HG03571 (cell line): ENCODE data around the gene TSFM.

Experiments
- ATAC-seq: cut with Tn5 transposase; IDR thresholded peaks from one replicate; pipeline ENCODE4 v1.9.1; 2021; ENCODE audit not compliant: unreplicated experiment

The TSFM gene

GRCh38 chr12:57777911-57778310, 4.7 kb upstream of the TSFM start:
- ATAC-seq, result no peak

DNA sequence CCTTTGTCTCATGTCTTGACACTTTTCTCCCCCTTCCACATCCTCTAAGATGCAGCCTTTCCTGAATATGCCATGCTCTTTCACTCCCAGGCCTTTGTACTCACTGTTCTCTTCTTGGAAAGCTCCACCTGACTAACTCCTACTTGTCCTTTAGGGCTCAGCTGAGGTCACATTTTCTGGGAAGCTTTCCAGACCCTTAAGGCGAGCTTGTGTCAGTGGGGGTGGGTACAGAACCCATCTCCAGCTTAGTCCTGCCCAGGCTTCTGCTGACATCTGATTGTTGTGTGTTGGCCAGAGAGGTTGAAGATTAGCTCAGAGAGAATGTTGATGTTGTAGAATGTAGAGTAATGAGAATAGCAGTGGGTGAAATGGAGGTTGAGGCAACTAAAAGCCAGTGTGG, 2.9 kb upstream of the TSFM start:
- no peak for ATAC-seq

GRCh38 chr12:57780284-57780897, 2.2 kb upstream of the TSFM start:
- ATAC-seq, result no peak

DNA sequence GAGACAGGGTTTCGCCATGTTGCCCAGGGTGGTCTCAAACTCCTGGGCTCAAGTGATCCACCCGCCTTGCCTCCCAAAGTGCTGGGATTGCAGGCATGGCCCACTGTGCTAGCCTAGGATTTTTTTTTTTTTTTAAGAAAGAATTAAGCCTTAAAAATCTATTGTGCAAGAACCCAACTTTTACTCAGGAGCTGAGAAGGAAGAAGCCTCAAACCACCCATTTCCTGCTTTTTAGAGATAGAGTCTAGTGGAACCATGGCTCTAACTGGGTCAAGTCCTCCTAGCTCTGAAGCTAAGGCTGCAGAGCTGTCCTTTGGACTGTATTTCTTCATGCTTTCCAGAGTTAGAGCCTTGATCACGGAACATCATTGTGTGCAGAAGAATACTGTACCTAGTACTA, 1.3 kb upstream of the TSFM start:
- no peak for ATAC-seq

GRCh38 chr12:57781801-57782200, 786 bp upstream of the TSFM start:
- ATAC-seq, result no peak

GRCh38 chr12:57782243-57782607, 362 bp upstream of the TSFM start:
- no peak for ATAC-seq

DNA sequence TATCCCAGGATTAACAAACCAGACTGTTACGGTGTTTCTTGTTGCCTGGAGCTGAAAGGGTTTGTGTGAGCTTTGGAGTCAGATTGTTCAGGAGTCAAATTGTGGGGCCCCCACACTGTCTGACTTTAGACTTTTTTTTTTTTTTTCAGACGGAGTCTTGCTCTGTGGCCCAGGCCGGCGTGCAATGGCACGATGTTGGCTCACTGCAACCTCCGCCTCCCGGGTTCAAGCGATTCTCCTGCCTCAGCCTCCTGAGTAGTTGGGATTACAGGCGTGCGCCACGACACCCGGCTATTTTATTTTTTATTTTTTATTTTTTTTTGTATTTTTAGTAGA, 847 bp downstream of the TSFM start:
- ATAC-seq, result no peak

GRCh38 chr12:57783861-57784260, 1.3 kb downstream of the TSFM start:
- no peak for ATAC-seq

DNA sequence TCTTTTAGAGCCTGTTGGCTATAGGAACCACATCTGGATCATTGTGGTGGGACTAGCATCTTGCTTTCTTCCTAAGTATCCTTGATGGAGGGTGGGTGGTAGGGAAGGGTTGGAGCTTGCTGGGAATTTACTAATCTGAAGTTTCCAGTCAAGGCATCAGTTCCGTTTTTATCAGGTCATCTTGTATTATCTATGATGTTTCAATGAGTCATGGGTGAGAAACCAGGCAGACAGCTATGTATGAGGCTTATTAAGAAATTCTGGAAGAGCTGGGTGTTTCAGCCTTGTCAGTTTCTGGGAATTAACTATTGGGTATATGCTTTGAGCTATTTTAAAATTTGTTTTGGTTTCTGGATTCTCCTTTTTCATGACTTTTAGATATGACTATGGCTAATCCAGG, 11.3 kb downstream of the TSFM start:
- ATAC-seq, result no peak

DNA sequence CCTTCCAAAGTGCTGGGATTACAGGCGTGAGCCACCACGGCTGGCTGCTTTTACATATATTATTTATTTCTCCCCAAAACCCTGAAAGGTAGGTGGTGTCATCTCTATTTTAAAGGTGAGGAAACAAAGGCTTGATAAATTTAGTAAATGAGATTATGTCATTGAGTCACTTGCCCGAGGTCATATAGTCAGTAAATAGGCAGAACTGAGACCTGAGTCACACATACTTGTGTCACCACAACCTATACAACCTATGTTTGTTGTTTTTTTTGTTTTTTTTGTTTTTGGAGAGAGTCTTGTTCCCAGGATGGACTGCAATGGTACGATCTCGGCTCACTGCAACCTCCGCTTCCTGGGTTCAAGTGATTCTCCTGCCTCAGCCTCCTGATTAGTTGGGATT, 12.8 kb downstream of the TSFM start:
- no peak for ATAC-seq

- no peak for ATAC-seq
Observed at GRCh38 chr12:57796996-57797395, 14.4 kb downstream of the TSFM start.

DNA sequence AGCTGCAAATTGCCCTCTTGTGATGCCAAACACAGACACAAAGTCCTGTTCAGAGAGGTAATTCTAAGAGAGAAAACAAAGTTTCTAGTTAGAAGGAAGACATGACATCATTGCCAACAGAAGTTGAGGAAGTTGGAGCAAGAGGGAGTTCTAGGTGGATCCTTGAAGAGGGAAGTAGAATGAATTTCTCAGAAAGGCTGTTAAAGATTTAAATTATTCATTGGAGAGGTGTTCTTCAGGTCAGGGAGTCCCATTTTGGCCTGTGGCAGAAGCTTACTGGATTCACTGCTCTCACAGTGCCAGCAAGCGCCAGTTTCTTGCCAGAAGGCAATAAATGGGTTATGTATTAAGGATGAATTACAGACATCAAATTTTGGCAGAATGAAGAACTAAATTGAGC, 15.3 kb downstream of the TSFM start:
- no peak for ATAC-seq

DNA sequence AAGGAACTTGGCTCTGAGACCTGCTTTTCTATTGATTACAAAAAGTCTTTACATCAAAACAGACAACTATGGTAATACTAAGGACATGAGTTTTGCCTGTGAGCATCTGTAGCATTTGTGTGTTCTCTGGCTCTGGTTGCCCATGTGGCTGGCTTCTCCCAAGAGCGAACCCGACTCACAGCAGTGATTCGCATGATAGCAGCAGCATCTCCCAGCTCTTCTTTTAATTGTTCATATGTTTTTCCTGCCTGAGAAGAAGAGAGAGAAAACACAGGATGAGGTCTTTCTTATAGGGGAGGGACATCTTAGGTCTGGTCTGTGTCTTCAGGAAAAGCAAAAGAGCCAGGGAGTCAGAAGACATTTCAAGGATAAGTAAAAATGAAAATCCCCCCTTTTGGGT, 18.4 kb downstream of the TSFM start:
- no peak for ATAC-seq

DNA sequence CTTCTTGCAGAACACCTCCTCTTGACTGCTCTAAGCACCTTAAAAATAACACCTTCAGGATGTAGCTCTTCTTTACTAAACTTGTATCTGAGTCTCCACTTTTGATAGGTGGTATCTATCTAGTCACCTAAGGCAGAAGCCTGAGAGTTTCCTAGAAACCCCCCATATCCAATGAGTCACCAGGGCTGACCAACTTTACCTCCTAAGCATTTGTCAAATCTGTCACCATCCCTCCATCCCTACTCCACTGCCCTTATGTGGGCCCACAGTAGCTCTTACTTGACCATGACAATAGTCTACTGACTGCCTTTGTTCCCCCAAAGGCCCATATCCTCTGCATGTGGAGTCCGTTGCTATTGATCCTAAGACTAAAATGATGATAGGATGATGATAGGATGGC, 20.0 kb downstream of the TSFM start:
- ATAC-seq, result no peak

DNA sequence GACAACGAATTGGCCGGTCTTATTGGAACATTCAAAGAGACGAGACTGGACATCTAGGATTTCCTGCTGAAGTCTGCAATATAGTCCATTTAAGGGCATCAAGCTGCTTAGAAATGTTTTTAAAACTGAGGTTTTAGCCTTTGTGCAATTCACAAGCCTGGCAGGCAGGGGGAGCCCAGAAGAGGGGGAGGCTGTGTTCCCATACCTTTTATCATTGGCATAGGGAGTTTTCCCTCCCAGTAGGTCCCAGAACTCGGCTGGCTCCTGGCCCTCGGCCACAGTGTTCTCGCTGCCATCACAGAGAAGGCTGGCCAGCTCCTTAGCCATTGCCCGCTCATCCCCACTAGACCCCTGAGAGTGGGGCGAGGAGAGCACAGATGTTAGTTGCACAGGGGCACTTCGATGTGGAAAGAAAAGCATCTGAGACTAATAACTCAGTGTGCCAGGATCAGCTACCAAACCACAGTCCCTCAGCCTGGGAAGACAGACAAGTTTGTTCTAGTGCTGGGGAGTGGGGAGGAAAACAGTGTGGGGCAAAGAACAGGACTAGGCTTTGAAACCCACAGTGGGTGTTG, 20.8 kb downstream of the TSFM start:
- no peak for ATAC-seq

DNA sequence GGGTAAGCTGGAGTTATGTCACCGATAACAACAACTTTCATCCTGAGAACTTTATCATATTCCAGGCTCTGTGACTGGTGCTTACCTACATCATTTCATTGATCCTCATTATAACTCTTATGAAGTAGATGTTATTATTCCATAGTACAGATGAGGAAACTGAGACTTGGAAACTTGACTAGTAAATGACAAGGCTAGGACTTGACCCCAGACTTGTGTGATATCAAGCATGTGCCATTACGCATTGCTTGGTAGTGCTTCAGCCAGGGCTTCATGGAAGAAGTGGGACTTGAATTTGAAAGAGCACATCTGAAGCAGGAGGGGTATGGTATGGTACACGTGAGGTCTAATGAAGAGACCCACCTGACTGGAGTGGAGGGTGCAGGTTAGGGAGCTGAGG, 24.1 kb downstream of the TSFM start:
- no peak for ATAC-seq

- ATAC-seq, result no peak
Observed at GRCh38 chr12:57807285-57807684, 24.7 kb downstream of the TSFM start.

- no peak for ATAC-seq
Observed at GRCh38 chr12:57808351-57808750, 25.8 kb downstream of the TSFM start.

DNA sequence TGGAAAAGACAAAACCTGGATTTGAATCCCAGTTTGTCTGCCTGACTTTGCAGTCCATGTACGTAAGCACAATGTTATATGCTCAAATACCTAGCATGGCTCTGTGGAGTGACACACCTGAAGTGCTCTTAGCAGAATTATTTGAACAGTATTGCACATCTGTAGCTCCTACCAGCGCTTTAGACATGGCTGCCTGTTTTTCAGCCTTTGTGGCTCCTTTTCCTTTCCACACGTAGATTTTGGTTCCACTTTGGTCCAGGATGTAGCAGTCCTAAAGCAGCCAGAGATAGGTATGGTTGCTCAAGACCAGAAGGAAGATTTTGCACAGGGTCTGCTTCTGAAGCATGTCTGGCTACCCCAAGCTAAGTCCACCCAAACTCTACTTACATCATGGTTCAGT, 26.8 kb downstream of the TSFM start:
- ATAC-seq, result no peak

DNA sequence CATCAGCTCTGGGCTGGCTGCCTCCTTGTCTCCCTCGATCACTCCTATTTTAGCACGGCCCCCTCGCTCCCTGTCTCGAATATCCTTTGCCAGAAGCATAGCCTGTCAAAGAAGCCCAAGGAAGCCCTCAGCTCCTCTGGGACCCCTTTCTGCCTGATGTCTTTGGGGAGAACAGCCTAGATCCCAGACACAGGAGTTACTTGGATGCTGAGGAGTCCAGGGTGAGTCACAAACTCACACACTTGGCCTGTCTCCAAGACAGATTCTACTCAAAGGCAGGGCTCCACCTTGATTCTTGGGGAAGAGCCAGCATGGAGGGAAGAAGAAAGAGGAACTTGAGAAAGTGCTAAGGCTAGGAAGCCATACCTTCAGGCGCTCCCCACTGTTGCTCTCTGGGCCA, 27.9 kb downstream of the TSFM start:
- no peak for ATAC-seq

DNA sequence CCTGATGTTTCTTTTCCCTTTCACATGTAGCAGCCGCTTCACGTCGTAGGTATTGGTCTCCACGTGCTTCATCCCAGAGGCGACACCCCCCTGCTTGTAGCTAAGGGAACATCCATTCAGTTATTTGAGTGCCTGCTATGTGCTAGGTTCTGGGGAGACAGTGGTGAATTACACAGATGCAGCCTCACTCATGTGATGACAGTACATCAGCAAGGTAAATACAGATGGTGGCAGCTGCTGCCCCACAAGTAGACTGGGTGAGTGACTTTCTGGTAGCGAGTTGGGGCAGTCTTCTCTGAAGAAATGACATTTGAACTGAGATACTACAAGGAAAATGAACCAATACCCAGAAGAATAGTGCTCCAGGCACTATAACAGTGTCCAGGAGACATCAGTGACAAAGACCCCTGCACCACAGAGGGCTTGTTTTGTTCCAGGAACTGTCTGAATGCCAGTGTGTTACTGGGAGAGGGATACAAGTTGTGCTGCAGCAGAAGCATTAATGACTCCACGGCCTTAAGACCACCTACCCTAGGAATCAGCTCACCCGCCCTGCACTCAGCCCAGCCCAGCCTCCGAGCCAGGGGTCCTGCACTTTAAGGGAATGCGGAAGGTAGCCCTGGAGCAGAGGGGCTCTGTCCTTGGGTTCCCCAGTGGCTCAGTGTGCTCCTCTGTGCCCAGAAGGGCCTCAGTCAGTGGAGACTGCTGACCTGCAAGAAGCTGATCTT, 28.6 kb downstream of the TSFM start:
- ATAC-seq, result no peak

DNA sequence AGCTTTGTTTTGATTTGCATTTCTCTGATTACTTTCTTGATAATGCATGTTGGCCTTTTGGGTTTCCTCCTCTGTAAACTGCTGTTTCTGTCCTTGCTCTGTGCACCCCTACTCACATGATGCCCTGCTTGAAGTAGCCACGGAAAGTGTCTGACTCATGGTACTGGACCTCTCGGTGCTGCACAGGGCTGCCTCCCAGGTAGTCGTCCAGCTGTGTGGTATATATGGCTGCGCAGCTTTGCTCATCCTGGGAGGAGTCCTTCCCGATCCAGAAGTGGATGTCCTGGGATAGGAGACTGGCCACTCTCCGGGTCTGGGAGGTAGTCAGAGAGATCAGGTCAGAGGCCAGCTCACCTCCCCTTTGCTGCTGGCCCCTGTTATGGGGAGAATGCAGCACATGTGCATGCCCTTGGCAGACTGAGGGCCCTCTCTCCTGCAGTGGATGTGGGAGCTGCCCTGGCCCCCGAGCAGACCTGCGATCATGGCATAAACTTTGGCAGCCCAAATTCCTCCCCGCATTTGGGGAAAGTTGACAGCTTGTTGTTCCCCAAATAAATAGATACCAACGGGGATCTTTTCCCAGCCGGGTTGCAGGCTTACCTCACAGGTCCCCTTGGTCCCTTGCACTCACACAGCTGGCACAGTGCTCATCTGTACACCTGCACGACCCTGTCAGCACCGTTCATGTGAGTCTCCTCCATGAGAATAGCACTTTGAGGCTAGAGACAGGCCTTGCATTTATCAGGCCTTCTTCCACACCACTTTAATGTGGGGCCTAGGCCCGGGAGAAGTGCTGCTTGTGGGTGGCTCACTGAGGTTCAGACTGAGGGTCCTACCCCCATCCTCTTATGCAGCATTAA, 30.8 kb downstream of the TSFM start:
- no peak for ATAC-seq
